Renal cortical epithelial cell (primary cell): ENCODE data around the gene DDX42. TPM values are rescaled to one million over a fixed set of nuclear protein-coding genes. Genes with fewer than 3 reads are reported as not detected.

Experiments used
- DNase-seq: peaks from one replicate; pipeline ENCODE4 v3.0.0-alpha.2; 2011; ENCODE audit warnings: low read depth
- total RNA-seq: library from RNA; depleted of rRNA; stranded (reverse); fragments of >200 nt; gene quantifications from 2 replicates; pipeline ENCODE4 v1.2.3, GENCODE V29; 2014

Gene DDX42, protein sequence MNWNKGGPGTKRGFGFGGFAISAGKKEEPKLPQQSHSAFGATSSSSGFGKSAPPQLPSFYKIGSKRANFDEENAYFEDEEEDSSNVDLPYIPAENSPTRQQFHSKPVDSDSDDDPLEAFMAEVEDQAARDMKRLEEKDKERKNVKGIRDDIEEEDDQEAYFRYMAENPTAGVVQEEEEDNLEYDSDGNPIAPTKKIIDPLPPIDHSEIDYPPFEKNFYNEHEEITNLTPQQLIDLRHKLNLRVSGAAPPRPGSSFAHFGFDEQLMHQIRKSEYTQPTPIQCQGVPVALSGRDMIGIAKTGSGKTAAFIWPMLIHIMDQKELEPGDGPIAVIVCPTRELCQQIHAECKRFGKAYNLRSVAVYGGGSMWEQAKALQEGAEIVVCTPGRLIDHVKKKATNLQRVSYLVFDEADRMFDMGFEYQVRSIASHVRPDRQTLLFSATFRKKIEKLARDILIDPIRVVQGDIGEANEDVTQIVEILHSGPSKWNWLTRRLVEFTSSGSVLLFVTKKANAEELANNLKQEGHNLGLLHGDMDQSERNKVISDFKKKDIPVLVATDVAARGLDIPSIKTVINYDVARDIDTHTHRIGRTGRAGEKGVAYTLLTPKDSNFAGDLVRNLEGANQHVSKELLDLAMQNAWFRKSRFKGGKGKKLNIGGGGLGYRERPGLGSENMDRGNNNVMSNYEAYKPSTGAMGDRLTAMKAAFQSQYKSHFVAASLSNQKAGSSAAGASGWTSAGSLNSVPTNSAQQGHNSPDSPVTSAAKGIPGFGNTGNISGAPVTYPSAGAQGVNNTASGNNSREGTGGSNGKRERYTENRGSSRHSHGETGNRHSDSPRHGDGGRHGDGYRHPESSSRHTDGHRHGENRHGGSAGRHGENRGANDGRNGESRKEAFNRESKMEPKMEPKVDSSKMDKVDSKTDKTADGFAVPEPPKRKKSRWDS
- total RNA-seq, result 45.0 and 135 TPM in 2 replicates

DNA sequence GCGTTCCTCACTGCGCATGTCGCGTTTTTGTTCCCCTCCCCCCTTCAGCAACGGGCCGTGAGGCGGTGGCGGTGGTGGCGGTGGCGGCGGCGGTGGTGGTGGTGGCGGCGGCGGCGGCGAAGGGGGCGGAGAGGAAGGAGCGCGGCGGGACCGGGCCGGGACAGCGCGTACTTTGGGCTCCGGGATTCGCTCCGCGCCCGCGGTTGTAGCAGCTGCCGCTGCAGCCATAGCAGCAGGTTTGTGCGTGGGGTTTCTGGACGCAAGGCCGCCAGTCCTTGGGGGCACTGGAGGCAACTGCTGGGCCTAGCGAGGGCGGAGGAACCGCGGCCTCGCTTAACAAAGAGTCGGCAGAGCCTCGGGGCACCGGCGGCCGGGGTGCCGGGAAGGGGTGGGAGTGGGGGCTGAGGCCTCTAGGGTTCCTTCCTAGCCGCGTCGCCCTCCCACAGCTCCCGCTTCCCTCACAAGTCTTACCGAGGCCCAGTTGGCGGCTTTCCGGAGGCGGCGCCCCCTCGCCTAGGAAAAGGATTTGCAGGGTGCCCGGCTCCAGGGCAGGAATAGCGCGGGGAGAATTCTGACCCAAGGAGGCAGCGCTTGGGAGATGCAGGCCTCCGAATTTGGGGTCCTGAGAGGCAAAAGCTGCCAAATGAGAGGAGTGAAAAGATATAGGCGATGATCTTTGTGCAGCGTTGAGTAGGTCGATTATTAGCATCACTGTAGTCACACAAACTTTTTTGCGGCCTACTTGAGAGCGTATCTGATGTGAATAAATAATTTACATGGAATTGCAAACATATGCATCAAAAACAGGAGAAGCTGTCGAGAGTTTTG, at the start of gene DDX42:
Gene DDX42 (plus strand): TSS at position 30 of the 828 bp plus-strand sequence. CDS start 12,880 bp downstream, outside the sequence.
- DNase-seq, result peak; percentile 23

DNA sequence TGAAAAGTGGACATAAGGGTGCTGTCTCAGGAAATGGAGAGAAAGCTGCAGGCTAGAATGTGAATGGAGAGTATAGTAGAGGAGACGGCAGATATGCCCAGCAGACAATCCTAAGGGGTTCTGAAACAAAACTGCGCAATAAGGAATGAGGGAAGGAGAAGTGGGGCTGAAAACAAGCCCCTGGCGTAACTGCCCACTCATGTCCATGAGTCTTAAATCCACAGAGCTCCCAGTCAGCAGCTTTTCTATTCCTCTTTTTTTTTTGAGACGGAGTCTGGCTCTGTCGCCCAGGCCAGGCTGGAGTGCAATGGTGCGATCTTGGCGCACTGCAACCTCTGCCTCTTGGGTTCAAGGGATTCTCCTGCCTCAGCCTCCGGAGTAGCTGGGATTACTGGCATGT, 38.3 kb upstream of the DDX42 start:
- DNase-seq, result no peak

DNA sequence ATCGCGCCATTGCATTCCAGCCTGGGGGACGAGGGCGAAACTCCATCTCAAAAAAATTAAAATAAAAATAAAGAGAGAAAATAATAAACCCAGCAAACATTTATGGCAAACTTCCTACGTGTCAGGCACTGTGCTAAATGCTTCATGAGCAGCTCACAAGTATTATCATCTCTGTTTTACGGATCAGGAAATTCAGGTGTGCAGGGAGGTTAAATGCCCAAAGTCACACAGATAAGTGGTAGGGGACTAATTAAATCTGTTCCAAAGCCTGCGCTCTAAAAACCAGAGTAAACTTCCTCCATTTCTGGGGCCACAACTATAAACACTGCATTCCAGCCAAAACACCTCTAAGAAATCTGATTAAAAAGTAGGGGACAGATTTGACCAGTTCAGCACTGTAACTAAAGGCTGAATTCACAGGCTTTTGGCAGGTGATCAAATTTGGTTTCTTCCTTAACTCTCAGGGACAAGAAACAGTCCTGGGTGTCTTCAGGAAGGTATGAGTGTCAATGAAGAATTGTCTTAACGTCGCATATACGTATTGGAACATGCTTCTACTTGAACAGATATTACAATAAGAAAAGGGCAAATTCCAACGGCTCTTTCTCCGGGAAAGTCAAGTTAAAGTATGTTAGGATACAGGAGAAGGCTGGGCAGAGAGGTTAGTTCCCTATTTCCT, 33.4 kb upstream of the DDX42 start:
- peak; percentile 13 for DNase-seq

DNA sequence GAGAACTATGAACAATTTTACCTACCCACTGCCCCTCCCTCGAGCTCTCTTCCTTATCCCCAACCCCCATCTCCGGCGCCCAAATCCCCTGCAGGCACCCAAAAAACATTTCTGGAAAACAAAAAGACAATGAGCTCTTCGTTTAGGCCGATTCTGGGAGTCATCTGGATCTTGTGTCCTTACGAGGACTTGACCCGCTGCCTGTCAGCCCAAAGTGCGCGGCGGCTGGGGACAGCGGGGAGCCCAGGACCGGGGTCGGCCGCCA, 32.9 kb upstream of the DDX42 start:
- DNase-seq, result no peak

DNA sequence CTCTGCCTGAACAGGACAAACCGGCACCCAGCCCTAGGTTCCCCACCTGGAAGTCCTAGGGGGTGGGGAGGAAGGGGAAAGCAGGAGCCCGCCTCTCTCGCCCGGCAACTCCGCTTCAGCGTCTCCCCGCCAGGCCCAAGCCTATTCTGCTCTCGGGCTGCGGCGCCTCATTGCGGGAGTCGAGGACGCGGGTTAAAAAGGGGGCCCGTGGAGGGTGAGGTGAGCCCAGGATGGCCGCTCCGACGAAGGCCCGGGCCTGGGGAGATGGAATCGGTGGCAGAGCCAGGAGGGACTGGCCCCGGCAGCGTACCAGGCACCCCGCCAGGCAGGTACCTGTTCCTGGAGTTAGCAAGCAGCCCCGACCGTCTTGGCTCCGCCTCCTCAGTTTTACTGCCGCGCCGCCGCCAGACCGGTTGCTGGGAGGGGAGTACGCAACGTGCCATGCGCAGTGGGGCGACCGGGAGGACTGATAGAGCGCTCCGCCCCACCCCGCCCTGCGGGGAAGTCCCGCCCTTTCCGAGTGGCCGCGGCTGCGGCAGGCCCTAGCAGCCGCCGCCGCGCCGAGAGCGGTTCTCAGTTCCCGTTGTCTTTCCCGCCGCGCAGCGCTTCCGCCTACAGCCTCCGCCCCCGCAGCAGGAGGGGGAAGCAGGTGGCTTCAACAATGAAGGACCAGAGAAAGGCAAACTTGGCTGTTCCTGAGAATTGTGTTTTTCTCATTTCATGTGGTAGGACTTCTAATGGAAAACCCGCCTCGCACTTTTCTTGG, 32.4 kb upstream of the DDX42 start, which contains the start of gene STRADA:
Gene STRADA (minus strand): TSS at position 392 of the 766 bp plus-strand sequence. CDS start 13,430 bp downstream, outside the sequence.
- DNase-seq, result peak; percentile 94

DNA sequence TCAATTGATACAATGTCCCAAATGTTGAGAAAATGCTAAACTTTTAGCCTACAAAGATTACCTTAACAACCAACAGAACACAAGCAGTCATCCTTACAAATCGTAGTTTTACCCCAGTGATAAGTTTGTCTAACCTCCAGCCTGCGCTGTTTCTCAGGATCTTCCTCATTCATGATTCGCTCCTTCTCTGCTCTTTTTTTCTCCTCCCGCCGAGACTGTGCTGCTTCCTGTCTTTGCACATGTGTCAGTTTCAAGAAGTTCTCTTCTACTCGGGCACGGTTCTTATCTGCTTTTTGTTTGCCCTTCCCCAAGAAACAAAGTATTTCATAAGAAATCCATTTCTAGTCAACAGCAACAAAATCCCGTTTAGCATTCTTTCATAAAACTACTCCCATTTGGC, 22.2 kb upstream of the DDX42 start:
- DNase-seq, result no peak

DNA sequence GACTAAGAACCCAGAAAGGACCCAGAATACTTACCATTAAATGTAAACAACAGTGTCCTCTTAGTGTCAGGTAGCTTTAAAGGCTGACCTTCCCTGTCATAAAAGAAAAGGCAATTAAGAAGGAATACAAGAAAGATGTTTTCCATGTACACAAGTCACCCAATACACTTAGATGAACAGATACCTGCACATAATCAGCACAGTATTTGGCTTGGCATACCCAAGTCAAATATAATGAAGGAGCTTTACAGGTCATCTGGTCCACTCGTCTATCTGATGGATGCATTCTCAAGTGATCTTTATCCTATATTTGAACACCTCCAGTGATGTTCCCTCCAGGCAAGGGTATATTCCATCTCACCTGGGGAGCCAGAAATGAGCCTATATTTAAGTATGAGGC, 21.3 kb upstream of the DDX42 start:
- DNase-seq, result no peak

DNA sequence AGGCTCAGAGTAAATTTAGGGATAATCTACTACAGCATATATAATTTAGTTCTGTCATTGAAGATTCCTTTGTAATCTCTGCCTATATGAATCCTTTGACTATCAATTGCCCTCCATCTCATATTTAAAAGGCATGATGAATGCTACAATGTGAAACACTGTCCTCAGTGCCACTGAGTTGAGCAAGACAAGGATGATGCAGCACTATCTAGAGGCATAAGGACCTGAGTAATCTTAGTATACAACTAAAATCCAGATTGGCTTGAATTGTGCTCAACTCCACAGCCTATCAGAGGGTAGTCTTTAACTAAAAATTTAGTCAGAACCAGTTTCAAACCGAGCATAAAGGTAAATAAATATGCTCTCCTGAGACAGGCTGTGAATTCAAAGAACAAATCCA, 20.8 kb upstream of the DDX42 start:
- no peak for DNase-seq

DNA sequence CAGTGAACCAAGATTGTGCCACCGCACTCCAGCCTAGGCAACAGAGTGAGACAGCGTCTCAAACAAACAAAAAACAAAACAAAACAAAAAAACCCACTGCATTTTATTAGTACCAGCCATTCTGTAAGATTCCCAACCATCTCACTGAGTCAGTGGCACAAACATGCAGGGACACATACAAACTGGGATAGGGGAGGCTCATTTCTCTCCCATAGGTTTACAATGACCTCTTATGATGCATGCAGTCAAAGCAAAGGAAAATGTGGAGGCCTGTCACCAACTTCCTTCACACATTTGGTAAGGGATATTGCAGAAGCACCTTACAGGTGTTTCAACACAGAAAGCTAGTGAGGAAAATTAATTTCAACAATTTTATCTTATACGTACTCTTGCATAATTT, 19.9 kb upstream of the DDX42 start:
- DNase-seq, result no peak

DNA sequence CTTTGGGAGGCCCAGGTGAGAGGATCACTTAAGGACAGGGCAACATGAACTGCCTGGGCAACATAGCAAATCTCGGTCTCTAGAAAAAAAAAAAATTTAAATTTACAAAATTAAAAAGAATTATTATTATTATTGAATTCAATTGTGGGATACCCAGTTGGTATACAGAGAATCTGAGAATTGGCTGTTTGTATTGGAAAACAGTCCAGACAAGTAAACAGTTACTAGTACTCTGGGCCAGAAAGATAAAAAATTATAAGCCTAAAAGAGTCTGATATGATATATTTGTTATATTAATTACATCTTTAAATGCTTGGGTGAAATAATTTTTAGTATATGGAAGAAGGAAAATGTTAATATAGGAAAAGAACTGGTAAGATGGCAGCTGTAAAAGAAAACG, 15.5 kb upstream of the DDX42 start:
- DNase-seq, result no peak

DNA sequence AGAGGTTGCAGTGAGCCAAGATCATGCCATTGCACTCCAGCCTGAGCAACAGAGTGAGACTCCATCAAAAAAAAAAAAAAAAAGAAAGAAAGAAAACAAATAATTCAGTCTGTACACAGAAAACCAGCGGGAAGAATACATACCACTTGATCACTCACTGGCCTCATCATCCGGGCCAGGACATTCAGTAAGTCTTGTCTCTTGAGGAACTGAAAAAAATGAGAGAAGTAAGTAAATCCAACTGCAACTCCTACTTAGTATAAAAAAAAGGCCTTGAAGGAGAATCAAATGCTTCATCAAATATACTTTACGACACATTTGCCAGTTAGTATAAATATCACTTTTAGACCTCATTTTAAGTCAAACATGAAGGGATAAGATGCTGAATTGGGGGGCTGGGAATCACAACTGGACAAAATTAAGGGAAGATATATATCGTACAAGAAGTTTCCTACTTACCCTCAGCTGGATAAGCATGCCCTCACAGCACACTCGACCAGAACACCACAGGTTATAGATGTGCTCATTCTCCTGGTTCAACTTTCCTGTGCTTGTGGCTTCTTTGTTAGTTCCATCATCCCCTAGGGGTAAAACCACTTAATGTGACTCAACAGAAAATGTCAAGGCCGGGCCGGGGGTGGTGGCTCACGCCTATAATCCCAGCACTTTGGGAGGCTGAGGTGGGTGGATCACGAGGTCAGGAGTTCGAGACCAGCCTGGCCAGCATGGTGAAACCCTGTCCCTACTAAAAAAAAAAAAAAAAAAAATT, 13.0 kb upstream of the DDX42 start:
- DNase-seq, result no peak

DNA sequence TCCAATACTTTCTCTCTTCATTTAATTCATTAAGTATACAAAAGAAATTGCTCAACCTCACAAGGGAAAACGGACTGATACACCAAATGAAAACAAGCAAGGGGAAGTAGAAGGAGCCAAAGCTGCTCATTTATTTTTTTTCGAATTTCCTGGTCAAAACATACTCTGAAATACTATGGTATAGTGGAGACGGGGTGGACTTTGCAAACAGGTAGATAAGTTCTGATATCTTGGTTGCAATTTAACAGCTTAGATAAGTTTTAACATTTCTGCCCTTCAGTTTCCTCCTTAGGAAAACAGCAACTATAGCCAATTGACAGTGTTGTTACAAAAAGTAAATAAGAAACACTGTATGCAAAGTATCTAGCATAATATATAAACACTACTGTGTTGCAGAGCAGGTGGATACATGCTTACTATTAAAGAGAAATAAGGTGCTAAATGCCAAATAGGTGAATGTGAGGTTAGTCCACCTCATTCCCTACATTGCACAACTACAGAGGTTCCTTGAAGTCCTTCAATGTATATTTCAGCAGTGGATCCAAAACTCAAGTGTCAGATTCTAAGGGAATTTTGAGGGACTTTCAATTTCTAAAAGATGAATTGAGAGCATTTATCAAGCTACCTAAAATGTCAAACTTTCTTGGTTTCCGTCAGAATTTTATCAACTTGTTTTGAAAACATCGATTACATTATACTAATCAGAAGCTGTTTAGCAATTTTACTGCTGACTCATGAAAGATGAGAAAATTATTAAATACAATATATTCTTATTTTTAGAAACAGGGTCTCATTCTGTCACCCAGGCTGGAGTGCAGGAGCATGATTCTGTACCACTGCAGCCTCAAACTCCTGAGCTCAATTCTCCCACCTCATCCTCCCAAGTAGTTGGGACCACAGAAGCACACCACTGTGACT, 11.6 kb upstream of the DDX42 start:
- DNase-seq, result no peak

DNA sequence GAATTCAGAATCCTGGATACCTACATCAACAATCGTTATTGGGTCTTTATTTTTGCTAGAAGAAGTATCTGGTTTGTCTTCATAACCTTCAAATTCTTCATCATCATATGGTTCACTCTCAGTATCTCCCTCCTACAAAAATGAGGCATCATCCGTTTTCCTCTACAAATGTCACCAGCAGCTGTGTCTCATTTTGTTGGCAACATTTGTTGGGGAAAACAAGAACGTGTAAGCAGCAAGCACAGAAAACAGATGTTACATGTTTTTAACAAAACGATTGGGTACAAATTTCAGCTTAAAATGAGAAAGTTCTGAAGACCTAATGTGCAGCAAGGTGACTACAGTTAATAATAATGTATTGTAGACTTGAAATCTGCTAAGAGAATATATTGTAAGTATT, 9.3 kb upstream of the DDX42 start:
- no peak for DNase-seq

DNA sequence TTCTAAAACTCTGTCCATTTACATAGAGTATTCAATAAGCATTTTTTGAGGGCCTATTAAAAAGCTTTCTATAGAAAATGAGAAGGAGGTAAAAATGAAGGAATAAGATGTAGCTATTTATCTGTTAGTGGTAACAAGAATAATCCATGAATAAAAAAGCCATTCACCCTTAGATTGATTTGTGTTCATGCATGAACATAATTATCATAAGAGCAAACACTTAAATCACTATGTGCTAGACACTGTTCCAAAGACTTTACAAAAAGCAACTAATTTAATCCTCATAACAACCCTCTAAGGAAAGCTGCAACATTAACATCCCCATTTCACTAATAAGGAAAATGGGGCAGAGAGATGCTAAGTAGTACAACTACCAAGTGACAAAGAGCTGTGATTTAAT, 7.2 kb upstream of the DDX42 start:
- DNase-seq, result no peak

DNA sequence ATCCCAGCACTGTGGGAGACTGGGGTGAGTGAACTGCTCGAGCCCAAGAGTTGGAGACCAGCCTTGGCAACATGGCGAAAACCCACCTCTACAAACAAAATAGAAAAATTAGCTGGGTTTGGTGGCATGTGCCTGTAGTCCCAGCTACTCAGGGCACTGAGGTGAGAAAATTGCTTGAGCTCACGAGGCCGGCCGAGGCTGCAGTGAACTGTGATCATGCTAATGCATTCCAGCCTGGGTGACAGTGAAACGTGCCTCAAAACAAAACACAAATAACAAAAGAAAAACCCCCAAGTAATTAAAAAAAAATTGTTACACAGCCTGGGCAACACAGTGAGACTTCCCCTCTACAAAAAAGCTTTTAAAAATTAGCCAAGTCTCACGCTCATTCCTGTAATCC, 5.5 kb upstream of the DDX42 start:
- no peak for DNase-seq

DNA sequence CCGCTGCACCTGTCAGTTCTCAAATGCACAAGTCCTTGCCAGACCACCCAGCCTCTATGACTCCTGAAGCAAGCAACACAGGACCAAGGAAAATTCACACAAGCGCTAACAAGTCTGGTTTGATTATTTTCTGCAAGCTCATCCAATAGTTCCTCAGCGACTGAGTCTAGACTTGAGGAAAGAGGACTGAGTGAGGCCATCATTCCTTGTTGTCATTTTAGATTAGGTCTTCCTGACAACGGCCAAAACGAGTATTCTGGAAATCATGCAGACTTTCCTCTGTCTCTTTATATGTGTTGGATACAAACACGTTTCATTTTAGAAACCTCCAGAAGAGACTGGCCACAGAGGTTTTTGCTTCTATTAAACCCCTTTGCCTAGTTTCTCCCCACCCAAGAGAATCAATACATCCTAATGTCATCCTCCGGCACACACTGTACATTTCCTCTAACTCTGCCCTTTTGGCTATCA, 1.1 kb upstream of the DDX42 start:
- DNase-seq, result peak; percentile 33

DNA sequence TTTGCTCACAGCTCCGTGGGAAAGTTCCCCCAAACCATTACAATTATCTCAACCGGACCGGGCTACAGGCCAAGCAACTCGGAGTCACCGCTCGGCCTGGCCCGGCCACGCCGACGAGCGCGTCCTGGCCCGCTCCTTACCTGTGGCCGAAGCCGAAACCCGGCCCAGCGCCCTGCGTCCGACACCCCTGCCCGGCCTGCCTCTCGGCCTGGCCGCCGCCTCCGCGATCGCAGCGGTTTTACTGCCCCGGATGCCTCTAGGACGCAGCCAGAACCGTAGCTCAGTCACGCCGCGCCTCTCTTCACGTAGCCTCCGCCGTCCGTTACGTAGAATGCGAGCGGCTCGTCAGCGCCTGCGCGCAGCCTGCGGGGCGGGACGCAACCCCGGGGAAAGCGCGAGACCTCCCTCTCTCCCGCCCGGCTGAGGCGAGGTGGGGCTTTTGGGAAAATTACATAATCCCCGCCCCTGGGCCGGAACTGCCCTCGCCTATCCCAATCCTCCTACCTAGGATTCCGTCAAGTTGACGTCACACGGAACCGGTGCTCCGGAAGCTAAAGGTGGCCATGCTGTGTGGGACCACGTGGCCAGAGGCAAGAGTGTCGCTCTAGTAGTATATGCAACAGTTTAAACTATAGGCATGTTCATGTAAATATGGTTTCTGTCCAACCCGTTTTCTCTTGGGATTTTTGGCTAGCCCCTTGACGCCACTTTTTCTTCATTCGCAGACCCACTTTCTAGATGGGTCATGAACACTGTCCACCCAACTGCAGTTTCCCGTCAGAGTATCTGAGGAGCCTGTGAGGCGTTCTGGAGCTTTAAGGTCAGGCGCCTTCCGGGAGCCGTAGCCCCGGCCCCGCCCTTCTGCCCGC, 464 bp upstream of the DDX42 start, which contains the start of gene CCDC47:
Gene CCDC47 (minus strand): TSS at position 326 of the 869 bp plus-strand sequence. CDS start 7,422 bp downstream, outside the sequence.
- peak; percentile 98 for DNase-seq

DNA sequence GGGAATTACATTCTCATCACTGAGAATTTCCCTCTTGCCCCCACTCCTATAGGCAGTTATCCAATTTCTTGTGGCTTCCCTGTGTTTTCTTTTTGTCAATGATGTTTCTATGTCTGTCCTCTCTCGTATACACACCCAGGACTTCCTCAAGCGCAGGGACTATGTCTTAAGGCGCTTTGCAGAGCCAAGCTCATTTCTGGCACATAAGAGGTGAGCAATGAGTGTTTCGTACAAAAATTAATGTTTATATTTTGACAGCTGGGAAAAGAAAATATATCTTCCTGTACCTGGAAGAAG, 947 bp downstream of the DDX42 start:
- DNase-seq, result peak; percentile 10
